ENCODE results near the gene SLC16A6. TPM values are rescaled to one million over a fixed set of nuclear protein-coding genes. Genes with fewer than 3 reads are reported as not detected.
"Not testable (repeated sequence)": the region's sequence is repeated elsewhere in the genome, so short reads cannot be mapped to it uniquely, and the experiment has no call there.

The SLC16A6 gene
- total RNA-seq, 1 experiment from 2014 or later = 1.4 TPM

- Histone ChIP-seq H3K4me1 (ENCODE audit: insufficient read depth, low read length) (no peaks in the 10 kb centered on the region), H3K79me2 (ENCODE audit: low read length) (no peaks in the 10 kb centered on the region), H3K9me2 (replicated peaks; ENCODE audit: low read length) (no peaks in the 10 kb centered on the region), H3K9me3 (ENCODE audit: low read length) (peaks cover 7% of the 10 kb centered on the region; the same call in 1 of the 2 replicates), H3K27ac (ENCODE audit: low read length) (no peak overlapping the region), H3F3A (ENCODE audit: low read length, unreplicated experiment) (no peaks in the 10 kb centered on the region), H4K20me1 (ENCODE audit: low read length) (no peaks in the 10 kb centered on the region), H3K9ac (ENCODE audit: low read length) (no peak overlapping the region), H3K36me3 (ENCODE audit: low read depth, low read length) (peaks cover 6% of the 10 kb centered on the region; the same call in 1 of the 2 replicates), H3K27me3 (ENCODE audit: low read length) (no peaks in the 10 kb centered on the region), H2AFZ (ENCODE audit: low read length) (no peak overlapping the region), H3K4me3 (ENCODE audit: low read length) (no peak overlapping the region), H3K4me2 (ENCODE audit: low read length) (no peak overlapping the region)
- ATAC-seq (no peak), DNase-seq (no peak)
- intact Hi-C loops (cut with micrococcal nuclease) = no loop called here
- CTCF ChIA-PET = no interaction called here
- no TSS peak for BruUV-seq (replicated peaks)
- TF ChIP-seq EZH2phosphoT487 (IDR thresholded peaks at IDR 0.05; ENCODE audit: borderline replicate concordance, low read length) = no peak
- TF ChIP-seq, protein P1, sequence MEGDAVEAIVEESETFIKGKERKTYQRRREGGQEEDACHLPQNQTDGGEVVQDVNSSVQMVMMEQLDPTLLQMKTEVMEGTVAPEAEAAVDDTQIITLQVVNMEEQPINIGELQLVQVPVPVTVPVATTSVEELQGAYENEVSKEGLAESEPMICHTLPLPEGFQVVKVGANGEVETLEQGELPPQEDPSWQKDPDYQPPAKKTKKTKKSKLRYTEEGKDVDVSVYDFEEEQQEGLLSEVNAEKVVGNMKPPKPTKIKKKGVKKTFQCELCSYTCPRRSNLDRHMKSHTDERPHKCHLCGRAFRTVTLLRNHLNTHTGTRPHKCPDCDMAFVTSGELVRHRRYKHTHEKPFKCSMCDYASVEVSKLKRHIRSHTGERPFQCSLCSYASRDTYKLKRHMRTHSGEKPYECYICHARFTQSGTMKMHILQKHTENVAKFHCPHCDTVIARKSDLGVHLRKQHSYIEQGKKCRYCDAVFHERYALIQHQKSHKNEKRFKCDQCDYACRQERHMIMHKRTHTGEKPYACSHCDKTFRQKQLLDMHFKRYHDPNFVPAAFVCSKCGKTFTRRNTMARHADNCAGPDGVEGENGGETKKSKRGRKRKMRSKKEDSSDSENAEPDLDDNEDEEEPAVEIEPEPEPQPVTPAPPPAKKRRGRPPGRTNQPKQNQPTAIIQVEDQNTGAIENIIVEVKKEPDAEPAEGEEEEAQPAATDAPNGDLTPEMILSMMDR (conservative IDR thresholded peaks at IDR 0.05; ENCODE audit: low read depth, low read length) = no peak
- no peak for TF ChIP-seq EZH2 (IDR thresholded peaks at IDR 0.05; ENCODE audit: low read length, unreplicated experiment)
- POLR2A ChIA-PET (ENCODE audit: unreplicated experiment) = no interaction called here
Measured at GRCh38 chr17:68277807-68278206, 13.1 kb downstream of the SLC16A6 start.

DNA sequence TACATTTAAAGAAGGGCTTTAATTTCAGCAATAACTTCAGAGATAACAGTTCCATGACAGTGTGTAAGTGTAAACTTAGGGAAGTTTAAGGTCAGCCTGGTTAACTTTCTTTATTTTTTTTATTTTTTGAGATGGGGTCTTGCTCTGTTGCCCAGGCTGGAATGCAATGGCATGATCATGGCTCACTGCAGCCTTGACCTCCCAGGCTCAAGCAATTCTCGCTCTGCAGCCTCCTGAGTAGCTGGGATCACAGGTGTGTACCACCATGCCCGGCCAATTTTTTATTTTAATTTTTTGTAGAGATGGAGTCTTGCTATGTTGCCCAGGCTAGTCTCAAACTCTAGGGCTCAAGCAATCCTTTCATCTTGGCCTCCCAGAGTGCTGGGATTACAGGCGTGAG lies 14.6 kb downstream of the SLC16A6 start:
- DNase-seq; H3F3A ChIP-seq (ENCODE audit: low read length, unreplicated experiment); POLR2A ChIA-PET (ENCODE audit: unreplicated experiment); H3K9me2 ChIP-seq (replicated peaks; ENCODE audit: low read length); H3K79me2 ChIP-seq (ENCODE audit: low read length); H3K4me3 ChIP-seq (ENCODE audit: low read length); H3K9me3 ChIP-seq (ENCODE audit: low read length); H4K20me1 ChIP-seq (ENCODE audit: low read length); H2AFZ ChIP-seq (ENCODE audit: low read length); CTCF ChIA-PET; intact Hi-C loops (cut with micrococcal nuclease); H3K27ac ChIP-seq (ENCODE audit: low read length); H3K4me2 ChIP-seq (ENCODE audit: low read length); H3K4me1 ChIP-seq (ENCODE audit: insufficient read depth, low read length); BruUV-seq (replicated peaks); H3K9ac ChIP-seq (ENCODE audit: low read length); H3K27me3 ChIP-seq (ENCODE audit: low read length); ATAC-seq; H3K36me3 ChIP-seq (ENCODE audit: low read depth, low read length): not testable (repeated sequence)

DNA sequence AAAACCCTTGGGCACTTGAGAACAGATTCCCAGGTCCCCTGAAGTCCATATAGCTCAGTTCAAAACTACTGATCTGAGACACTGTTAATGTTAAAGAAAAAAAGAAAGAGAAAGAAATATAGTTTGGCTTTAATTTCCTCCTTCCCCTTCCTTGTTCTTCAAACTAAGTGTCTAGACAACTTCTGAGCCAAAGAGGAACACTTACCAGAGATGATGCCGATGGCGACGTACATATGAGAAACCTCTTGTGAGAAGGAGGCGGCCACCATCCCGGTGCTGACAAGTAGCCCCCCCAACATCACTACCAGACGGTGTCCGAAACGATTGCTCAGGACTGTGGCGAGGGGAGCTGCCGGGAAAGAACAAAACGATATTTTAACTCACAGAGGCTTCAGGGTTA lies 17.2 kb downstream of the SLC16A6 start:
- no peaks in the 10 kb centered on the region for H3K4me1 ChIP-seq (ENCODE audit: insufficient read depth, low read length)
- BruUV-seq (replicated peaks) = no TSS peak
- no peaks in the 10 kb centered on the region for H3K79me2 ChIP-seq (ENCODE audit: low read length)
- no peak for DNase-seq
- intact Hi-C loops (cut with micrococcal nuclease) = no loop called here
- H3K4me3 ChIP-seq (ENCODE audit: low read length) = no peak overlapping the region
- no peaks in the 10 kb centered on the region for H3F3A ChIP-seq (ENCODE audit: low read length, unreplicated experiment)
- TF ChIP-seq EZH2 (IDR thresholded peaks at IDR 0.05; ENCODE audit: low read length, unreplicated experiment) (no peak), EZH2phosphoT487 (IDR thresholded peaks at IDR 0.05; ENCODE audit: borderline replicate concordance, low read length) (no peak)
- TF ChIP-seq, protein P1 (conservative IDR thresholded peaks at IDR 0.05; ENCODE audit: low read depth, low read length) = no peak
- H3K9me3 ChIP-seq (ENCODE audit: low read length) = peaks cover 7% of the 10 kb centered on the region; the same call in 1 of the 2 replicates
- no peaks in the 10 kb centered on the region for H3K9me2 ChIP-seq (replicated peaks; ENCODE audit: low read length)
- no peak overlapping the region for H2AFZ ChIP-seq (ENCODE audit: low read length)
- no peak overlapping the region for H3K4me2 ChIP-seq (ENCODE audit: low read length)
- no peak overlapping the region for H3K9ac ChIP-seq (ENCODE audit: low read length)
- POLR2A ChIA-PET (ENCODE audit: unreplicated experiment) = no interaction called here
- CTCF ChIA-PET = no interaction called here
- no peaks in the 10 kb centered on the region for H3K27me3 ChIP-seq (ENCODE audit: low read length)
- no peak for ATAC-seq
- no peaks in the 10 kb centered on the region for H4K20me1 ChIP-seq (ENCODE audit: low read length)
- no peak overlapping the region for H3K27ac ChIP-seq (ENCODE audit: low read length)
- H3K36me3 ChIP-seq (ENCODE audit: low read depth, low read length) = peaks cover 6% of the 10 kb centered on the region; the same call in 1 of the 2 replicates

GRCh38 chr17:68265833-68266232 lies 25.1 kb downstream of the SLC16A6 start:
- H3K4me2 ChIP-seq (ENCODE audit: low read length); H3K9me3 ChIP-seq (ENCODE audit: low read length); BruUV-seq (replicated peaks); H3K79me2 ChIP-seq (ENCODE audit: low read length); H3F3A ChIP-seq (ENCODE audit: low read length, unreplicated experiment); H4K20me1 ChIP-seq (ENCODE audit: low read length); H3K4me1 ChIP-seq (ENCODE audit: insufficient read depth, low read length); H3K4me3 ChIP-seq (ENCODE audit: low read length); H3K9ac ChIP-seq (ENCODE audit: low read length); DNase-seq; ATAC-seq; H3K9me2 ChIP-seq (replicated peaks; ENCODE audit: low read length); H3K36me3 ChIP-seq (ENCODE audit: low read depth, low read length); H3K27me3 ChIP-seq (ENCODE audit: low read length); H2AFZ ChIP-seq (ENCODE audit: low read length); H3K27ac ChIP-seq (ENCODE audit: low read length); intact Hi-C loops (cut with micrococcal nuclease): not testable (repeated sequence)
- POLR2A ChIA-PET (ENCODE audit: unreplicated experiment) = interaction anchor here (0.6 kb wide), 1 partner anchor 192 kb away, joined by 9 read pairs; no protein-coding TSS in a partner anchor
- CTCF ChIA-PET = interaction anchor here (0.6 to 1.5 kb wide), 3 partner anchors 133 to 704 kb away, joined by 4 to 9 read pairs (median 9); partner anchors contain the start of gene WIPI1

All from PC-3 (cell line).